Stimulated activated CD4-positive, alpha-beta T cell treated with anti-CD3 and anti-CD28 coated beads, Interleukin-15, amount 100 ng/mL, for 24 hours (primary cell): ENCODE data around the gene CFAP77.

Experiments
- DNase-seq: peaks from one replicate; pipeline ENCODE4 v3.0.0-alpha.2; 2020

The CFAP77 gene

GRCh38 chr9:132410642-132411041, 631 bp downstream of the CFAP77 start:
- peak; percentile 35 for DNase-seq

- DNase-seq = peak; percentile 77
Measured at GRCh38 chr9:132411091-132411508, 1.1 kb downstream of the CFAP77 start.

GRCh38 chr9:132412089-132412488, 2.1 kb downstream of the CFAP77 start:
- peak; percentile 37 for DNase-seq

- no peak for DNase-seq
Measured at GRCh38 chr9:132413926-132414325, 3.9 kb downstream of the CFAP77 start.

GRCh38 chr9:132414731-132415130, 4.7 kb downstream of the CFAP77 start:
- DNase-seq = no peak

GRCh38 chr9:132415181-132415580, 5.2 kb downstream of the CFAP77 start:
- no peak for DNase-seq

- no peak for DNase-seq
Measured at GRCh38 chr9:132418726-132419363, 8.8 kb downstream of the CFAP77 start.

- DNase-seq = no peak
Measured at GRCh38 chr9:132422574-132422973, 12.6 kb downstream of the CFAP77 start.

- DNase-seq = no peak
Measured at GRCh38 chr9:132423503-132423902, 13.5 kb downstream of the CFAP77 start.

- DNase-seq = no peak
Measured at GRCh38 chr9:132424857-132425674, 15.1 kb downstream of the CFAP77 start.

- no peak for DNase-seq
Measured at GRCh38 chr9:132425675-132426062, 15.7 kb downstream of the CFAP77 start.

- DNase-seq = no peak
Measured at GRCh38 chr9:132426639-132427414, 16.8 kb downstream of the CFAP77 start.

- no peak for DNase-seq
Measured at GRCh38 chr9:132430998-132431397, 21.0 kb downstream of the CFAP77 start.

- DNase-seq = no peak
Measured at GRCh38 chr9:132434881-132435280, 24.9 kb downstream of the CFAP77 start.

- DNase-seq = no peak
Measured at GRCh38 chr9:132439153-132439552, 29.1 kb downstream of the CFAP77 start.

GRCh38 chr9:132440735-132441134, 30.7 kb downstream of the CFAP77 start:
- no peak for DNase-seq

GRCh38 chr9:132441404-132441803, 31.4 kb downstream of the CFAP77 start:
- no peak for DNase-seq

- no peak for DNase-seq
Measured at GRCh38 chr9:132443951-132444607, 34.1 kb downstream of the CFAP77 start.

- no peak for DNase-seq
Measured at GRCh38 chr9:132446887-132447286, 36.9 kb downstream of the CFAP77 start.

GRCh38 chr9:132447346-132447745, 37.3 kb downstream of the CFAP77 start:
- no peak for DNase-seq

- no peak for DNase-seq
Measured at GRCh38 chr9:132447902-132448301, 37.9 kb downstream of the CFAP77 start.

GRCh38 chr9:132451276-132451675, 41.3 kb downstream of the CFAP77 start:
- DNase-seq = peak; percentile 31

- DNase-seq = no peak
Measured at GRCh38 chr9:132456241-132456640, 46.2 kb downstream of the CFAP77 start.
